ENCODE data around the gene ZNF57. TPM values are rescaled to one million over a fixed set of nuclear protein-coding genes. Genes with fewer than 3 reads are reported as not detected.

ZNF57 gene
- total and polyA plus RNA-seq, 2 experiments from 2014 or later = 8.4 to 12.8 TPM

DNA sequence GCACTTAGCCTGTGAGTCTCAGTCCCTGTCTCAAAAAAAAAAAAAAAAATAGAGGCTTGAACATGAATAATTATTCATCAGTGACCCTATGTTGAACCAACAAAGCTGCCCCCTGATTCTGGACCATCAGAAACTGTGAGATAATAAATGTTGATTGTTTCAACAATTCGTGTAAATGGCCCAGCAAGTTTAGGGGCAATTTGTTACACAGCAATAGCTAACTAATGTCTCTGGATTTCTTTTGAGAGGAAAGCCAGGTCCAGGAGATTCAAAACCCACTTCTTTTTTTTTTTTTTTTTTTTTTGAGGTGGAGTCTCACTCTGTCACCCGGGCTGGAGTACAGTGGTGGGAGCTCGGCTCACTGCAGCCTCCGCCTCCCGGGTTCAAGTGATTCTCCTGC lies 64.1 kb downstream of the ZNF57 start:
- Histone ChIP-seq H3K79me2 (no peaks in the 10 kb centered on the region), H2AFZ (no peak overlapping the region), H3K27me3 (no peaks in the 10 kb centered on the region), H3K9me3 (ENCODE audit: low read depth) (no peaks in the 10 kb centered on the region), H3K4me1 (ENCODE audit: insufficient read depth) (peaks cover 11% of the 10 kb centered on the region), H3K36me3 (replicated peaks; ENCODE audit: insufficient read depth, low read depth) (no peaks in the 10 kb centered on the region), H4K20me1 (ENCODE audit: insufficient read depth, poor library complexity, severe bottlenecking) (no peaks in the 10 kb centered on the region), H3K27ac (no peak overlapping the region), H3K9me2 (replicated peaks; ENCODE audit: insufficient read depth) (no peaks in the 10 kb centered on the region), H3K4me3 (no peak overlapping the region), H3K4me2 (no peak overlapping the region)
- TF ChIP-seq EZH2phosphoT487 (IDR thresholded peaks at IDR 0.05; ENCODE audit: low read depth, severe bottlenecking, unreplicated experiment) = no peak
- no peak for TF ChIP-seq EZH2 (IDR thresholded peaks at IDR 0.05; ENCODE audit: borderline replicate concordance)
- no peak for TF ChIP-seq CTCF (IDR thresholded peaks at IDR 0.05; ENCODE audit: poor library complexity)
- no peak for DNase-seq (ENCODE audit: low spot score)
- 91% methylated on average over 5 of the region's 5 CpGs for WGBS (ENCODE audit: low lambda C conversion rate, missing lambda C conversion rate)

GRCh38 chr19:2967972-2968371 lies 67.2 kb downstream of the ZNF57 start:
- no peaks in the 10 kb centered on the region for H4K20me1 ChIP-seq (ENCODE audit: insufficient read depth, poor library complexity, severe bottlenecking)
- H3K9me3 ChIP-seq (ENCODE audit: low read depth) = no peaks in the 10 kb centered on the region
- H3K4me2 ChIP-seq = no peak overlapping the region
- peaks cover 11% of the 10 kb centered on the region for H3K4me1 ChIP-seq (ENCODE audit: insufficient read depth)
- H3K79me2 ChIP-seq = no peaks in the 10 kb centered on the region
- no peak overlapping the region for H2AFZ ChIP-seq
- no peaks in the 10 kb centered on the region for H3K9me2 ChIP-seq (replicated peaks; ENCODE audit: insufficient read depth)
- H3K4me3 ChIP-seq = no peak overlapping the region
- no peak overlapping the region for H3K27ac ChIP-seq
- H3K36me3 ChIP-seq (replicated peaks; ENCODE audit: insufficient read depth, low read depth) = no peaks in the 10 kb centered on the region
- 86% methylated on average over 8 of the region's 8 CpGs for WGBS (ENCODE audit: low lambda C conversion rate, missing lambda C conversion rate)
- no peaks in the 10 kb centered on the region for H3K27me3 ChIP-seq
- TF ChIP-seq EZH2 (IDR thresholded peaks at IDR 0.05; ENCODE audit: borderline replicate concordance) (no peak), CTCF (IDR thresholded peaks at IDR 0.05; ENCODE audit: poor library complexity) (no peak), EZH2phosphoT487 (IDR thresholded peaks at IDR 0.05; ENCODE audit: low read depth, severe bottlenecking, unreplicated experiment) (no peak)
- DNase-seq (ENCODE audit: low spot score) = no peak

Other genes starting within 250 kb of the ZNF57 start
- 1.2 and 1.3 TPM in 2 replicates for gene GNG7, start 198.2 kb upstream of the ZNF57 start, total RNA-seq
- gene GNG7, start 198.2 kb upstream of the ZNF57 start, polyA plus RNA-seq = 1.9 and 3.3 TPM in 2 replicates
- 1.4 and 1.5 TPM in 2 replicates for gene DIRAS1, start 179.6 kb upstream of the ZNF57 start, total RNA-seq
- gene DIRAS1, start 179.6 kb upstream of the ZNF57 start, polyA plus RNA-seq = 2.0 and 2.4 TPM in 2 replicates
- gene SLC39A3, start 160.9 kb upstream of the ZNF57 start, total RNA-seq = 31.4 and 36.1 TPM in 2 replicates
- 37.4 and 44.3 TPM in 2 replicates for gene SLC39A3, start 160.9 kb upstream of the ZNF57 start, polyA plus RNA-seq
- gene SGTA, start 117.7 kb upstream of the ZNF57 start, total RNA-seq = 33.4 and 37.4 TPM in 2 replicates
- gene SGTA, start 117.7 kb upstream of the ZNF57 start, polyA plus RNA-seq = 62.8 and 65.8 TPM in 2 replicates
- 49.4 and 64.3 TPM in 2 replicates for gene THOP1, start 115.4 kb upstream of the ZNF57 start, total RNA-seq
- 56.8 and 61.4 TPM in 2 replicates for gene THOP1, start 115.4 kb upstream of the ZNF57 start, polyA plus RNA-seq
- gene ZNF554, start 81.1 kb upstream of the ZNF57 start, total RNA-seq = 4.0 and 5.3 TPM in 2 replicates
- gene ZNF554, start 81.1 kb upstream of the ZNF57 start, polyA plus RNA-seq = 5.0 and 5.5 TPM in 2 replicates
- 6.4 and 7.4 TPM in 2 replicates for gene ZNF555, start 59.5 kb upstream of the ZNF57 start, total RNA-seq
- gene ZNF555, start 59.5 kb upstream of the ZNF57 start, polyA plus RNA-seq = 2.7 and 3.0 TPM in 2 replicates
- 0.03 TPM in 1 of 2 replicates, not detected in the other for gene ZNF556, start 33.6 kb upstream of the ZNF57 start, total RNA-seq
- gene ZNF556, start 33.6 kb upstream of the ZNF57 start, polyA plus RNA-seq = not detected in 2 replicates
- gene ZNF77, start 44.0 kb downstream of the ZNF57 start, total RNA-seq = 3.3 and 3.4 TPM in 2 replicates
- gene ZNF77, start 44.0 kb downstream of the ZNF57 start, polyA plus RNA-seq = 1.8 and 2.2 TPM in 2 replicates
- gene TLE6, start 76.6 kb downstream of the ZNF57 start, total RNA-seq = 1.2 and 4.7 TPM in 2 replicates
- 1.2 and 3.9 TPM in 2 replicates for gene TLE6, start 76.6 kb downstream of the ZNF57 start, polyA plus RNA-seq
- 25.4 and 36.2 TPM in 2 replicates for gene TLE2, start 128.4 kb downstream of the ZNF57 start, total RNA-seq
- gene TLE2, start 128.4 kb downstream of the ZNF57 start, polyA plus RNA-seq = 71.1 and 82.0 TPM in 2 replicates
- 241 and 260 TPM in 2 replicates for gene TLE5, start 161.6 kb downstream of the ZNF57 start, total RNA-seq
- gene TLE5, start 161.6 kb downstream of the ZNF57 start, polyA plus RNA-seq = 308 and 340 TPM in 2 replicates
- gene GNA11, start 193.4 kb downstream of the ZNF57 start, total RNA-seq = 53.8 and 60.2 TPM in 2 replicates
- 100 and 115 TPM in 2 replicates for gene GNA11, start 193.4 kb downstream of the ZNF57 start, polyA plus RNA-seq
- 0.24 and 1.5 TPM in 2 replicates for gene GNA15, start 235.1 kb downstream of the ZNF57 start, total RNA-seq
- 0.29 and 0.45 TPM in 2 replicates for gene GNA15, start 235.1 kb downstream of the ZNF57 start, polyA plus RNA-seq